Endothelial cell of umbilical vein (primary cell): ENCODE measurements around the gene PRMT7. TPM values are rescaled to one million over a fixed set of nuclear protein-coding genes. Genes with fewer than 3 reads are reported as not detected.

Source experiments
- BruUV-seq: library from RNA; stranded (reverse); fragments of 400-500 nt; replicated peaks from 2 replicates; lab custom pipeline; 2021; lab: Mats Ljungman, UMichigan
- CTCF ChIA-PET: fragments of 300-600, 350-600 bp; sonication (Branson Sonifier 250); formaldehyde crosslinking; loops from one replicate; lab custom pipeline; 2021; ENCODE audit warnings: antibody characterized with exemption, inconsistent platforms; lab: Charles Lee
- POLR2A ChIA-PET: fragments of 300-600, 350-600 bp; sonication (Branson Sonifier 250); formaldehyde crosslinking; loops from one replicate; lab custom pipeline; 2021; ENCODE audit warnings: antibody characterized with exemption, inconsistent platforms; lab: Charles Lee
- DNase-seq: peaks from one replicate; pipeline ENCODE4 v3.0.0-alpha.2; 2011; ENCODE audit warnings: low read depth, low spot score
- FAIRE-seq: peaks from 2 replicates; lab custom pipeline; 2011; peaks lifted over from hg19 to GRCh38; lab: Jason Lieb, UNC
- H2AFZ ChIP-seq: 2 replicates; pipeline ENCODE4 v1.6.0; 2012; ENCODE audit warnings: low read depth, low read length, control low read depth, inconsistent platforms
- H3K27ac ChIP-seq: 2 replicates; pipeline ENCODE4 v1.5.1; 2011; ENCODE audit warnings: low read depth, mild to moderate bottlenecking, control low read depth, low read length, moderate library complexity; ENCODE audit not compliant: insufficient read depth
- H3K27me3 ChIP-seq, 2 experiments: 2 replicates each; pipeline versions ENCODE4 v1.6.0 to v1.6.1; 2011; ENCODE audit warnings: low read length in 2 of 2, mixed read lengths in 1 of 2; ENCODE audit not compliant: control insufficient read depth in 2 of 2, insufficient read depth in 2 of 2
- H3K36me3 ChIP-seq, 2 experiments: 2 replicates in 1 of 2; 3 replicates in 1 of 2; pipeline ENCODE4 v1.5.1; 2011; ENCODE audit warnings: low read length in 2 of 2, mild to moderate bottlenecking in 1 of 2, moderate library complexity in 1 of 2; ENCODE audit not compliant: control insufficient read depth in 2 of 2, insufficient read depth in 2 of 2; ENCODE audit errors: extremely low read depth in 1 of 2
- H3K4me1 ChIP-seq: 3 replicates; pipeline ENCODE4 v1.5.1; 2011; ENCODE audit warnings: mild to moderate bottlenecking, low read length; ENCODE audit not compliant: control insufficient read depth, insufficient read depth; ENCODE audit errors: extremely low read depth
- H3K4me2 ChIP-seq: 2 replicates; pipeline ENCODE4 v1.6.1; 2011; ENCODE audit warnings: low read length, control low read depth, mixed read lengths; ENCODE audit not compliant: insufficient read depth
- H3K4me3 ChIP-seq, 3 experiments: fragments of 200-600 bp in 1 of 3; sonication (generic), shearing (Covaris generic) in 1 of 3; replicated peaks in 1 of 3; 2 replicates each; pipeline ENCODE4 v1.5.1; 2011 to 2016; ENCODE audit warnings: control low read depth in 3 of 3, low read length in 3 of 3, mild to moderate bottlenecking in 2 of 3, inconsistent platforms in 1 of 3, low read depth in 1 of 3, moderate library complexity in 1 of 3; ENCODE audit not compliant: insufficient read depth in 1 of 3
- H3K79me2 ChIP-seq: 2 replicates; pipeline ENCODE4 v1.6.0; 2012; ENCODE audit warnings: low read length, inconsistent platforms; ENCODE audit not compliant: control insufficient read depth, insufficient read depth
- H3K9ac ChIP-seq: replicated peaks from 2 replicates; pipeline ENCODE3; 2011; ENCODE audit warnings: low read length, control low read depth; ENCODE audit not compliant: insufficient read depth; ENCODE audit errors: extremely low read depth
- H3K9me1 ChIP-seq: replicated peaks from 3 replicates; pipeline ENCODE4 v1.6.0; 2011; ENCODE audit warnings: mild to moderate bottlenecking, low read length; ENCODE audit not compliant: control insufficient read depth, insufficient read depth; ENCODE audit errors: extremely low read depth
- H3K9me3 ChIP-seq: replicated peaks from 2 replicates; pipeline ENCODE4 v1.5.1; 2012; ENCODE audit warnings: low read length, inconsistent platforms; ENCODE audit not compliant: control insufficient read depth, insufficient read depth
- H4K20me1 ChIP-seq: replicated peaks from 2 replicates; pipeline ENCODE3; 2011; ENCODE audit warnings: mild to moderate bottlenecking, low read length; ENCODE audit not compliant: control insufficient read depth, insufficient read depth; ENCODE audit errors: extremely low read depth
- EZH2 ChIP-seq: IDR thresholded peaks from 2 replicates; pipeline ENCODE4 v1.6.1; 2012; ENCODE audit warnings: borderline replicate concordance, low read depth, mild to moderate bottlenecking, moderate library complexity, low read length, inconsistent platforms; ENCODE audit not compliant: severe bottlenecking
- FOS ChIP-seq: IDR thresholded peaks from 2 replicates; pipeline ENCODE4 v1.6.1; 2011; ENCODE audit warnings: mild to moderate bottlenecking, low read length, moderate library complexity, borderline replicate concordance; ENCODE audit not compliant: insufficient read depth
- GATA2 ChIP-seq: IDR thresholded peaks from 2 replicates; pipeline ENCODE4 v1.7.0; 2011; ENCODE audit warnings: low read depth, mild to moderate bottlenecking, moderate library complexity, mixed read lengths, low read length; ENCODE audit not compliant: insufficient read length, insufficient read depth
- JUN ChIP-seq: IDR thresholded peaks from 2 replicates; pipeline ENCODE4 v1.6.1; 2011; ENCODE audit warnings: borderline replicate concordance, low read depth; ENCODE audit not compliant: insufficient read length, insufficient read depth
- MAX ChIP-seq: IDR thresholded peaks from 2 replicates; pipeline ENCODE4 v1.6.1; 2011; ENCODE audit not compliant: insufficient read depth, insufficient read length
- MYC ChIP-seq: IDR thresholded peaks from one replicate; pipeline ENCODE4 v1.6.1; 2011; ENCODE audit warnings: mild to moderate bottlenecking, low read depth, low read length
- POLR2A ChIP-seq: IDR thresholded peaks from 2 replicates; pipeline ENCODE4 v1.6.1; 2012; ENCODE audit warnings: low read depth, mild to moderate bottlenecking, control low read depth, low read length
- POLR2AphosphoS5 ChIP-seq: IDR thresholded peaks from 2 replicates; pipeline ENCODE4 v1.6.1; 2012; ENCODE audit warnings: low read depth, mild to moderate bottlenecking, control low read depth, low read length, moderate library complexity; ENCODE audit not compliant: insufficient read depth
- dilution Hi-C: fragments of 300-500 bp; cut with MboI; formaldehyde crosslinking; loops from one replicate; pipeline ENCODE4 v1.15.0; 2019; ENCODE audit warnings: low sequenced_read_pairs; ENCODE audit not compliant: extremely low pct_ligation_motif_present
- intact Hi-C: fragments of 100-400 bp; cut with micrococcal nuclease; formaldehyde crosslinking; loops from one replicate; pipeline ENCODE4 v1.10.0; 2022
- polyA plus RNA-seq, 4 experiments: library from polyadenylated mRNA; depleted of rRNA in 3 of 4; stranded (reverse) in 3 of 4; unstranded in 1 of 4; fragments of >200 nt; gene quantifications; 2 replicates each; pipeline versions ENCODE4 v1.2.1 to v1.2.3, GENCODE V29; 2011 to 2012; ENCODE audit warnings: missing spikeins in 1 of 4
- total RNA-seq: library from RNA; stranded (reverse); gene quantifications from 2 replicates; pipeline ENCODE4 v1.2.3, GENCODE V29; 2021

PRMT7 gene
- total and polyA plus RNA-seq, 2 donors (not counting 3 experiments of a cell fraction or from before 2014, with no cell fraction given), result 43.4 to 57.9 TPM

DNA sequence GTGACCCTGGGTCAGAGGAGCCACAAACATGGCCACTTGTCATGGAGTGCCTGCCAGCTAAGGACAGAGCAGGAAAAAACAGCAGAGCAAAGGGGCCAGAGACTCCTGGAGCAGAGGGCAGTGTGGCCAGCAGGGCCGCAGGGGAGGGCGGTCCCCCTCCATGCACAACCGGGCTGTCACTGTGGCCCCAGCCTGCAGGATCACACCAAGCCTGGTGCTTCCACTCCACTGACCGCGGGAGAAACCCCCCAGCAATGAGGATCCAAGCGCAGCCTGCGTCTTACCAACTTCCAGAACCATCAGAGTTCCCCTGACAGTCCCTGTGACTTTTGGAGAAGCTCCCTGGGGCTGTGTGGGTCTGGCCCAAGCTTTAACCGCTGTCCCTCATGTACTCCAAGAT is 62.0 kb downstream of the PRMT7 start:
- no peak overlapping the region for H3K4me2 ChIP-seq
- ChIA-PET POLR2A (no interaction called here), CTCF (interaction anchor here (0.6 to 1.1 kb wide), 2 partner anchors 9 to 25 kb away, joined by 4 read pairs; no protein-coding TSS in a partner anchor)
- dilution Hi-C loops (no loop called here), intact Hi-C loops (no loop called here)
- H4K20me1 ChIP-seq, result no peaks in the 10 kb centered on the region
- no peaks in the 10 kb centered on the region for H3K36me3 ChIP-seq
- no peak overlapping the region for H3K9ac ChIP-seq
- no peaks in the 10 kb centered on the region for H3K79me2 ChIP-seq
- DNase-seq (no peak), FAIRE-seq (no peak)
- H3K9me1 ChIP-seq, result no peaks in the 10 kb centered on the region
- no peak overlapping the region for H2AFZ ChIP-seq
- no TSS peak for BruUV-seq
- H3K27me3 ChIP-seq, result no peaks in the 10 kb centered on the region
- H3K4me3 ChIP-seq, result no peak overlapping the region
- H3K9me3 ChIP-seq, result no peaks in the 10 kb centered on the region
- H3K27ac ChIP-seq, result no peak overlapping the region
- H3K4me1 ChIP-seq, result no peaks in the 10 kb centered on the region
- TF ChIP-seq GATA2 (no peak), POLR2AphosphoS5 (no peak), FOS (no peak), JUN (no peak), EZH2 (no peak), POLR2A (no peak), MAX (no peak)

- BruUV-seq, result no TSS peak
Measured at GRCh38 chr16:68373528-68374245, 62.9 kb downstream of the PRMT7 start.

More at GRCh38 chr16:68373528-68374245, 62.9 kb downstream of the PRMT7 start:
- H3K27ac ChIP-seq, result no peak overlapping the region
- FAIRE-seq (no peak), DNase-seq (no peak)
- intact Hi-C loops (no loop called here), dilution Hi-C loops (no loop called here)
- no peak overlapping the region for H3K4me2 ChIP-seq
- TF ChIP-seq MYC, result no peak
- no peak for TF ChIP-seq FOS
- TF ChIP-seq JUN, result no peak
- TF ChIP-seq EZH2, result no peak
- H3K4me3 ChIP-seq, result no peak overlapping the region
- H3K9me1 ChIP-seq, result no peaks in the 10 kb centered on the region
- ChIA-PET CTCF (interaction anchor here (1.1 to 1.8 kb wide), 3 partner anchors 9 to 11 kb away, joined by 3 to 5 read pairs (median 4); no protein-coding TSS in a partner anchor), POLR2A (no interaction called here)
- H3K4me1 ChIP-seq, result no peaks in the 10 kb centered on the region
- H3K9me3 ChIP-seq, result no peaks in the 10 kb centered on the region
- H4K20me1 ChIP-seq, result no peaks in the 10 kb centered on the region
- H3K79me2 ChIP-seq, result no peaks in the 10 kb centered on the region
- no peaks in the 10 kb centered on the region for H3K27me3 ChIP-seq
- H3K36me3 ChIP-seq, result no peaks in the 10 kb centered on the region
- no peak overlapping the region for H3K9ac ChIP-seq
- no peak overlapping the region for H2AFZ ChIP-seq
